Astrocyte (in vitro differentiated cells and primary cell): ENCODE data around the gene SLIT3. TPM values are rescaled to one million over a fixed set of nuclear protein-coding genes. Genes with fewer than 3 reads are reported as not detected.

ENCODE experiments used
- DNase-seq: peaks from one replicate; pipeline ENCODE4 v3.0.0-alpha.2; 2010; ENCODE audit warnings: low read depth
- FAIRE-seq: peaks from 2 replicates; lab custom pipeline; 2011; peaks lifted over from hg19 to GRCh38; lab: Jason Lieb, UNC
- H2AFZ ChIP-seq: 2 replicates; pipeline ENCODE4 v1.6.0; 2012; ENCODE audit warnings: low read depth, low read length, inconsistent platforms
- H3K27ac ChIP-seq: 2 replicates; pipeline ENCODE4 v1.5.1; 2011; ENCODE audit warnings: low read depth, low read length, inconsistent platforms
- H3K27me3 ChIP-seq: 2 replicates; pipeline ENCODE4 v1.6.0; 2011; ENCODE audit warnings: low read length, inconsistent platforms; ENCODE audit not compliant: insufficient read depth
- H3K36me3 ChIP-seq: 2 replicates; pipeline ENCODE4 v1.5.1; 2011; ENCODE audit warnings: low read length, inconsistent platforms; ENCODE audit not compliant: insufficient read depth
- H3K4me1 ChIP-seq: 2 replicates; pipeline ENCODE4 v1.5.1; 2011; ENCODE audit warnings: low read length, inconsistent platforms; ENCODE audit not compliant: insufficient read depth
- H3K4me2 ChIP-seq: 2 replicates; pipeline ENCODE4 v1.6.0; 2012; ENCODE audit warnings: low read length, inconsistent platforms
- H3K4me3 ChIP-seq: 2 replicates; pipeline ENCODE4 v1.5.1; 2011; ENCODE audit warnings: low read depth, mild to moderate bottlenecking, low read length, inconsistent platforms; ENCODE audit not compliant: insufficient read depth
- H3K79me2 ChIP-seq: 2 replicates; pipeline ENCODE4 v1.6.0; 2012; ENCODE audit warnings: mild to moderate bottlenecking, low read length, inconsistent platforms; ENCODE audit not compliant: insufficient read depth
- H3K9ac ChIP-seq: 2 replicates; pipeline ENCODE4 v1.6.0; 2012; ENCODE audit warnings: mild to moderate bottlenecking, low read length, inconsistent platforms
- H3K9me3 ChIP-seq: 2 replicates; pipeline ENCODE4 v1.5.1; 2012; ENCODE audit warnings: low read depth, mild to moderate bottlenecking, low read length, inconsistent platforms; ENCODE audit not compliant: insufficient read depth
- H4K20me1 ChIP-seq: 2 replicates; pipeline ENCODE4 v1.6.0; 2012; ENCODE audit warnings: low read length, inconsistent platforms; ENCODE audit not compliant: insufficient read depth
- H3K27ac Mint-ChIP-seq: one replicate; pipeline ENCODE4 v1.8.0; 2021; ENCODE audit warnings: mild to moderate bottlenecking, mixed read lengths; ENCODE audit not compliant: unreplicated experiment
- H3K27me3 Mint-ChIP-seq: one replicate; pipeline ENCODE4 v1.8.0; 2021; ENCODE audit warnings: low read depth, mixed read lengths; ENCODE audit not compliant: unreplicated experiment
- H3K36me3 Mint-ChIP-seq: one replicate; pipeline ENCODE4 v1.8.0; 2021; ENCODE audit warnings: low read depth, mixed read lengths; ENCODE audit not compliant: unreplicated experiment
- H3K4me1 Mint-ChIP-seq: one replicate; pipeline ENCODE4 v1.8.0; 2021; ENCODE audit warnings: low read depth, mixed read lengths; ENCODE audit not compliant: unreplicated experiment
- H3K4me3 Mint-ChIP-seq: one replicate; pipeline ENCODE4 v1.8.0; 2021; ENCODE audit warnings: mild to moderate bottlenecking, moderate library complexity, mixed read lengths; ENCODE audit not compliant: unreplicated experiment
- H3K9me3 Mint-ChIP-seq: one replicate; pipeline ENCODE4 v1.8.0; 2021; ENCODE audit warnings: mild to moderate bottlenecking, mixed read lengths; ENCODE audit not compliant: unreplicated experiment
- CTCF ChIP-seq: IDR thresholded peaks from 2 replicates; pipeline ENCODE4 v1.5.1; 2011; ENCODE audit warnings: low read depth, mild to moderate bottlenecking, inconsistent platforms, low read length, moderate library complexity; ENCODE audit not compliant: insufficient read depth
- EZH2 ChIP-seq: IDR thresholded peaks from 2 replicates; pipeline ENCODE4 v1.6.1; 2012; ENCODE audit warnings: mild to moderate bottlenecking, low read length, inconsistent platforms; ENCODE audit not compliant: insufficient read depth
- total RNA-seq: library from RNA; stranded (reverse); gene quantifications from 2 replicates; pipeline ENCODE4 v1.2.1, GENCODE V29; 2021

The SLIT3 gene
- total RNA-seq, 1 donor from 2014 or later, result 20.7 TPM

DNA sequence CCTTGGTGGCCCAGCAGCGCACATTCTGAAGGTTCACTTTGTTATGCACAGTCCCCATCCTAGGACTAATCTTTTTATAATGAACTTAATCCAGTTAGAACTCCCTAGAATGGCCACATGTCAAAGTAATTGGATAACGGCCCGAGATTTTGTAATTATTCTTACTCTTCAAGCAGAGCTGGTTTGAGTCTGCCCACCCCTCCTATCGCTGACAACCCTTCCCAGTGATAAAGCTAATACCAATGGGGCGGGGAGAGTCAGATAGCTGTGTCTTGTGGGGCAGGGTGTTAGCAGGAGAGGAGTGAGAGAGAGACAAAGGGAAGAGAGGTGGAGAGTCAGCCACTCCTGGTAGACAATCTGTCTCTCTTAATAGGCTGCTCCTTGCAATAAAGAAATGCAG, 356.9 kb downstream of the SLIT3 start:
- H3K27ac ChIP-seq, result no peak overlapping the region
- H4K20me1 ChIP-seq, result no peaks in the 10 kb centered on the region
- H3K9me3 ChIP-seq, result no peaks in the 10 kb centered on the region
- no peaks in the 10 kb centered on the region for H3K36me3 ChIP-seq
- no peaks in the 10 kb centered on the region for H3K79me2 ChIP-seq
- peaks cover 2% of the 10 kb centered on the region for H3K27me3 Mint-ChIP-seq
- no peaks in the 10 kb centered on the region for H3K4me1 ChIP-seq
- no peaks in the 10 kb centered on the region for H3K9me3 Mint-ChIP-seq
- no peak for DNase-seq
- no peak overlapping the region for H3K9ac ChIP-seq
- no peaks in the 10 kb centered on the region for H3K27me3 ChIP-seq
- no peak overlapping the region for H3K27ac Mint-ChIP-seq
- TF ChIP-seq CTCF, result no peak
- TF ChIP-seq EZH2, result no peak
- H3K4me3 ChIP-seq, result no peak overlapping the region
- no peak overlapping the region for H2AFZ ChIP-seq
- no peaks in the 10 kb centered on the region for H3K4me1 Mint-ChIP-seq
- FAIRE-seq, result no peak
- no peak overlapping the region for H3K4me3 Mint-ChIP-seq
- H3K36me3 Mint-ChIP-seq, result no peaks in the 10 kb centered on the region
- no peak overlapping the region for H3K4me2 ChIP-seq

DNA sequence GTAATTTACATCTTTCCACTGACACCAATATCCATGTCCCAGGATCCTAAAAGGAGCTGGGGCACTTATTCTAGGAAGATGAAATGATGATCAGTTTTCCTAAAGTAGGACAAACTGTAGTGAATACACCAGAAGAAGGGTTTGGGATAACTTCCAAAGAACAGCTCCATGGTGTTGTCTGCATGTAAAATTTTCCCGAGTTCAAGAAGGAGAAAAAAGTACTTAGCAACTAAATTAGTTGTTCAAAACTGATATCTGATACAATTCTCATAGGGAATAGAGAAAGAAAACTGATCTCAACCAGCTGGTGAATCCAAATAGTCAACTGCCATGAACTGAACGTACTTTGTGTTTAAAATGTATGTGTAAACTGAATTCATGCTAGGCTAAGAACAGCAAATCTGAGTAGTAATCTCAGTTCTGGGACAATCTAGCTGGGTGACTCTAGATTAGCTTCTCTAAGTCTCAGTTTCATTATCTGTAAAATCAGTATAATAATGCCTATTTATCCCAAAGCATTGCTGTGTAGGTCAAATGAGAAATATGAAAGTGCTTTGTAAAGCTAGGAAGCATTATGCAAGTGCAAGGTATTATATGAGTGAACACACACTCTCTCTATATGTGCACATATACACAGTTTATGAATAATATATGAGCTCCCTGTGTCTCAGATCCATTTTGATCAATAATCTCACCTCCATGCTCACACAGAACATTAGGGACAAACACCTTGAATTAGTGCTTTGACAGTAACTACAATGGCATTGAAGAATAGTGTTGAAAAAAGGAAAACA, 357.7 kb downstream of the SLIT3 start:
- DNase-seq, result no peak
- Histone ChIP-seq H4K20me1 (no peaks in the 10 kb centered on the region), H3K27ac (no peak overlapping the region), H3K36me3 (no peaks in the 10 kb centered on the region), H2AFZ (no peak overlapping the region), H3K4me3 (no peak overlapping the region), H3K79me2 (no peaks in the 10 kb centered on the region), H3K4me2 (no peak overlapping the region), H3K9ac (no peak overlapping the region), H3K27me3 (no peaks in the 10 kb centered on the region), H3K4me1 (no peaks in the 10 kb centered on the region), H3K9me3 (no peaks in the 10 kb centered on the region)
- FAIRE-seq, result no peak
- no peak for TF ChIP-seq EZH2
- TF ChIP-seq CTCF, result no peak
- Mint-ChIP-seq H3K9me3 (no peaks in the 10 kb centered on the region), H3K36me3 (no peaks in the 10 kb centered on the region), H3K4me3 (no peak overlapping the region), H3K27ac (no peak overlapping the region), H3K4me1 (no peaks in the 10 kb centered on the region), H3K27me3 (peaks cover 2% of the 10 kb centered on the region)

DNA sequence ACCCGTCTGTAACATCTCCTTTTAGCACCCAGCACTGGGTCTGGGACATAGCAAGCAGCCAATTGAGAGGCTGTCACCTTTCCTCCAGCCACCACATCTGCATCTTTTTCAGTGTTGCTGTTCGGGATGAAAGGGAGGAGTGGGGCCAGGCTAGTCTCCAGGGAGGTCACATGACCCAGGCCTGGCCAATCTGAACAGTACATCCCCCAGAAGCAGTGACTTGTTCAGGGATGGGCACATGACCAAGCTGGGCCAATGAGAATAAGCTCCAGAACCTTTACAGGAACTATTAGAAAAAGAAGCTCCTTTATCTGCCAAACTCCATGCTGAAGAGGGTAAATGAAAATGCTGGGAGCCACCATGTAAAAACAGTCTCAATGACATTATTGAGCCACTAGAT, 359.0 kb downstream of the SLIT3 start:
- FAIRE-seq (no peak), DNase-seq (no peak)
- no peak overlapping the region for H3K4me2 ChIP-seq
- H3K27ac ChIP-seq, result no peak overlapping the region
- no peaks in the 10 kb centered on the region for H3K36me3 Mint-ChIP-seq
- H3K79me2 ChIP-seq, result no peaks in the 10 kb centered on the region
- H2AFZ ChIP-seq, result no peak overlapping the region
- no peaks in the 10 kb centered on the region for H3K36me3 ChIP-seq
- no peaks in the 10 kb centered on the region for H3K4me1 Mint-ChIP-seq
- H4K20me1 ChIP-seq, result no peaks in the 10 kb centered on the region
- TF ChIP-seq CTCF (no peak), EZH2 (no peak)
- peaks cover 2% of the 10 kb centered on the region for H3K27me3 Mint-ChIP-seq
- no peak overlapping the region for H3K9ac ChIP-seq
- no peaks in the 10 kb centered on the region for H3K9me3 Mint-ChIP-seq
- no peak overlapping the region for H3K4me3 Mint-ChIP-seq
- no peak overlapping the region for H3K27ac Mint-ChIP-seq
- H3K4me3 ChIP-seq, result no peak overlapping the region
- H3K4me1 ChIP-seq, result no peaks in the 10 kb centered on the region
- no peaks in the 10 kb centered on the region for H3K27me3 ChIP-seq
- H3K9me3 ChIP-seq, result no peaks in the 10 kb centered on the region
